Esophagus mucosa (tissue), 1 donor: ENCODE measurements around the gene STK32C. TPM values are rescaled to one million over a fixed set of nuclear protein-coding genes. Genes with fewer than 3 reads are reported as not detected.

Source experiments
- ATAC-seq: fragments of 200-7000 bp; cut with Tn5 transposase; one replicate; pipeline ENCODE4 v1.9.1; 2020
- total RNA-seq: library from RNA; stranded (reverse); gene quantifications from one replicate; pipeline ENCODE4 v1.2.4, GENCODE V29; 2023
- donor health status: DM: yes; HTN: yes; CAD: no.

The STK32C gene
- total RNA-seq, 1 donor from 2014 or later: 7.1 TPM

DNA sequence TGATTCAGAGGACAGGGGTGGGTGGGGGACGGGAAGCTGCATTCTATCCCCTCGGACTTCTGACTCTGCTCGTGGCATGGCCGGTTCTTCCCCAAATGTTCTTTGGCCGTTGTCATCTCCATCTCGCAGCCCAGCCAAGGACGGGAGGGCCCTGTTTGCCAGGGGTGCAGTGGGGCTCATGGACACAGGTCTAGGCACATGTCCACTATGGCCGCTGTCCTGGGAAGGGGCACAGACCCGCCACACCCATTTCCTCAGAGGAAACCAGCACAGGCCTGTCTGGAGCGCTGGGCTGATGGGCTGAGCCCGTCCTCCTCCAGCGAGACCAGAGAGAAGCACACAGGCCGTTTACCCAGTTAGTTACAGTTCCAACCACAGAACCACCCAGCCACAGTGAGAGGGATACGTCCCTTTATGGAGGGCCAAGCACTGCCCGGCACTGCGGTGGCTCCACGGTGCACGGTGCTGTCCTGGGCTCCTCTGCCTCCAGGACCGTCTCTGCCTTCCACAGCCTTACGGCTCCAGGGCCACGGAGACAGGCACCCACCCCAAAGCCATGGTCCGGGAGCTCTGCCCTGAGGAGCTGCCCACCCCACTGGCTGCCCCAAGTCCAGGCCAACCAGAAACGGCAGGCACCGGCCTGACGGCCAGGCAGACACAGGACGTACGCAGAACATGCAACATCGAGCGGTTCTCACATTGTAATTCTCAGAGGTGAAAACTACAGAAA lies 100.8 kb downstream of the STK32C start:
- no peak for ATAC-seq

- ATAC-seq: no peak
These were observed 101.4 kb downstream of the STK32C start for GRCh38 chr10:132206377-132206745.

- ATAC-seq: no peak
These were observed 101.9 kb downstream of the STK32C start for GRCh38 chr10:132205650-132206376.

DNA sequence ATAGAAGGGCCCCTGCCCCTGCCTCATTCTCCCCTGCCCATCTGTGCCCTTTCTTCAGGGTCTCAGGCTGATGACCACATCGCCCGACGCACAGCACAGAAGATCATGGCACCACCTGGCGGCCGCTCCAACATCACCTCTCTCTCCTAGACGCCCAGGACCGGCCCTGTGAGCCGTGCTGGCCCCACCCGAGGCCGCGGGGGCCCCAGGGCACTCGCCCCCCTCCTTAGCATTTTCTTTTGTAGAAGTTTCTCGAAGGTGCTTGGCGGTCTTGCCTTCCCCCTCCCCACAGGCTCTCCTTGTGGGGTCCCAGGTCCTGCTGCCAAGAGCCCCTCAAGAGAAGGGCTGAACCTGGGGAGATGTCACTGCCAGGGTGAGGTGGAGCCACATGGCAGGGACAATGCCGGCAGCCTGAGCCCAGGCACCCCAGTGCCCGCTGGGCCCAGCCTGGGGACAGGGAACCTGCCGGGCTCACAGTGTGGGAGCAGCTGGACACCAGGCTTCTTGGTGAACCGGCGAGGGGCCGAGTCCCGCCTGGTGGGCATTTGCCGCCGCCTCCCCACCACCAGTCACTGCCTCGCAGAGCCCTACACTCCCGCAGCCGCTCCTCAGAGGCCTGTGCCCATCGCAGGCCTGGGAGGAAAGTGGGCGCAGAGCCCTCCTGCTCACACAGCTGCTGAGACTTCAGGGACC lies 102.8 kb downstream of the STK32C start:
- no peak for ATAC-seq

- ATAC-seq: no peak
These were observed 103.5 kb downstream of the STK32C start for GRCh38 chr10:132204078-132204780.

GRCh38 chr10:132203256-132204077 lies 104.3 kb downstream of the STK32C start:
- ATAC-seq: no peak

DNA sequence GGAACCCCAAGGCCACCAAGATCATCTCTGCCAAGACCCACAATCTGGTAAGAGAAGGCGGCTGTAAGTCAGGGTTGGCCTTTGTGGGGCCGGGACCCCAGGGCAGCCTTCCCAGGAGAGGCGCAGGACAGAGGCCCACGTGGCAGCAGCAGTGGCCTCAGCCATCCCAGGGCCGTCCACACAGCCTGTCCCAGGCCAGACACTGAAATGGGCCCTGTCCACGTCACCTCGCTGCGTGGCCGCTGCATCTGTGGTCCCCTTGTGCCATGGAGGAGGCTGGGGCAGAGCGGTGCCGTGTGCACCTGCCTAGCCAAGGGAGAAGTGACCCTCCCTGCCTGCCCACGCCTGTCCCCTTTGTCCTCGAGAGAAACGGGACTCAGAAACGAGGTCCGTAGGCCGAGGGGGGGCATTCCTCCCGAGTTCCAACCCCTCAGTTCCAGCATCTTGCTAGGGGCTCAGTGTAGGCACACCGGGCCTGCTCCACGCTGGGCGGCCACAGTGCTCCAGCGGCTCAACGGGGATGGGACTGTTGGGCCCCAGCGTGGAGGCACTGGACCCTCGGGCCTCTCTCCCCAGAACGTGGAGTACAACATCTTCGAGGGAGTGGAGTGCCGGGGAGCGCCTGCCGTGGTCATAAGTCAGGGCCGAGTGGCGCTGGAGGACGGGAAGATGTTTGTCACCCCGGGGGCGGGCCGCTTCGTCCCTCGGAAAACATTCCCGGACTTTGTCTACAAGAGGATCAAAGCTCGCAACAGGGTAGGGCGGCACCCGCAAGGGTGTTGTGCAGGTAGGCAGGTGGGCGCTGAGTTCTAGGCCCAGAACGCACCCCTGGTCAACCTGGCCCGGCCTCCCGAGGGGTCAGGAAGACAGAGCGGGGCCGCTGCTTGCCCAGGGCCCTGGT lies 105.4 kb downstream of the STK32C start:
- ATAC-seq: no peak

GRCh38 chr10:132201111-132201969 lies 106.4 kb downstream of the STK32C start:
- ATAC-seq: no peak

DNA sequence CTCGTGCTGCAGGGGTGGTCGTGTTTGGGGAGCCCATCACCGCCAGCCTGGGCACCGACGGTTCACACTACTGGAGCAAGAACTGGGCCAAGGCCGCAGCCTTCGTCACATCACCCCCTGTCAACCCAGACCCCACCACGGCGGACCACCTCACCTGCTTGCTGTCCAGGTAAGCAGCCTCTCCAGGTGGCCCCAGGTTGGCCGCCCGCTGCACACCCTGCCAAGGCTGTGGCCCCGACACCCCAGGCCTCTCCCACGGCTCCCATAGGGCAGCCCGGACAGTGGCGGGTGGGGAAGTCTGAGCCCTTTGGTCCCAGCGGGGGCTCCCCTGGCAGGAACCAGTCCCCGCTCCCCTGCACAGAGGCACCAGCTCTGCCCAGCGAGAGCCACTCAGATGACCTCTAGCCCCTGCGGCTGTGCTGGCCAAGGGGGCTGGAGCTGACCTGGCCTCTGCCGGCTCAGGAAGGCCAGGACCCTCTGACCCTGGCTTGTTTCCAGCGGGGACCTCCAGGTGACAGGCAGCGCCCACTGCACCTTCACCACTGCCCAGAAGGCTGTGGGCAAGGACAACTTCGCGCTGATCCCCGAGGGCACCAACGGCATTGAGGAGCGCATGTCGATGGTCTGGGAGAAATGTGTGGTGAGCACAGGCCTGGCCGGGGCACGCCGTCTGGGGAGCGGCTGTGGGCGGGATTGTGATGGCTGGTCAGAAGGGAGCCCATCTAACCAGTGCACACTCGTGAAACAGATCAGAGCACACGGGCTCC lies 107.2 kb downstream of the STK32C start:
- no peak for ATAC-seq

- no peak for ATAC-seq
These were observed 107.9 kb downstream of the STK32C start for GRCh38 chr10:132199854-132200311.

DNA sequence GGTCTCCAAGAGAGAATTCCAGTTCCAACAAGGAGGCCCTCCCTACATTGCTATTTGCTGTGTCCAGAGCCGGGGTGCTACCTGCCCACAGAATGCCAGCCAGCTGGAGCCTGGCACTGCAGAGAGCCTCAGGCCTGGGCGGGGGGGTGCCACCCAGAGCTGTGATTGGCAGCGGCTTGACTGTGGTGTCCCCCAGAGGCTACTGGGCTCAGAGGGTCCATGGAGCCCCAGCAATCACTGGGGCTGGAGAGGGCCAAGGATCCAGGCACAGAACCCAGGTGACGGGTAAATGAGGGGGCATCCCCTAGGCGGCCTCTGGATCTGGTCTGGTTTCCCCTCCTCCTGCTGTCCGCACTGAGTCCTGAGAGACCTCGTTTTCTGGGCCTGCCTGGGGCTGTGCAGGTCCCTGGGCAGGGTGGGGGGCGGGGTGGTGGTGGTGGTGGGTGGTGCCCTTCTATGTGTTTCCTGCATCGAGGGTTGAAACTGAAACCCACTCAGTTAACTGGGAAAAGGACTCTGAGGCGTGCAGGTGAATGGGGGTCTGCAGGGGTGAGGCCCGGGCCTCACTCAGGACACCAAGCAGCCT lies 108.4 kb downstream of the STK32C start:
- ATAC-seq: no peak

DNA sequence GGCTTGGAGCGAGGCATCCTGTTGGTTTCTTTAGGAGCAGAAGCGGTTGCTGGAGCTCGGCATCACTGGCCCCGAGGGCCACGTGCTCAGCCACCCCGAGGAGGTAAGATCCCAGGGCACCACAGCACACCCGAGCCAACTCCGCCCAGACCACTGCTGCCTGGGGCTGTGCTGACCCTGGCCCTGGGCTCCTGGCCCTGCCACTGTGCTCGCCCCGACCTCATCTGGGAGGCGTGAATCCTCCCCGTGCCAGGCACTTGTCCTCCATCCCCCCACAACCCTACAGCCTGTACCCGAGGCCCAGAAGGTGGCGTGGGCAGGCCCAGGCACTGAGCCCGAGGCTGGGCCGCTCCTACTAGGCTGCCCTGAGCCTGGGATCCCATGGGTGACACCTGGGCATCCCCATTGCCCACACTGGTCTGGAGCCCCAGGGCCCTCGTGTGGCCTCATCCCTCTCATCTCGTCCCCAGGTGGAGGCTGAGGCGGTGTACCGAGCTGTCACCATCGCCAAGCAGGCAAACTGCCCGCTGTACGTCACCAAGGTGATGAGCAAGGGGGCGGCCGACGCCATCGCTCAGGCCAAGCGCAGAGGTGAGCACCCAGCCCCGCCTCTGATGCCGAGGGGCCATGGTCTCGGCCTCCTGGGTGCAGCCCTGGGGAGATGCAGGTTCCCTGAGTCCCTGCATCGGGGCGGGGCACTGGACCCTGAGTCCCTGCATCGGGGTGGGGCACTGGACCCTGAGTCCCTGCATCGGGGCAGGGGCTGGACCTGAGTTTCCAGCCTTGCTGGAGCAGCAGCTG lies 109.2 kb downstream of the STK32C start:
- no peak for ATAC-seq

DNA sequence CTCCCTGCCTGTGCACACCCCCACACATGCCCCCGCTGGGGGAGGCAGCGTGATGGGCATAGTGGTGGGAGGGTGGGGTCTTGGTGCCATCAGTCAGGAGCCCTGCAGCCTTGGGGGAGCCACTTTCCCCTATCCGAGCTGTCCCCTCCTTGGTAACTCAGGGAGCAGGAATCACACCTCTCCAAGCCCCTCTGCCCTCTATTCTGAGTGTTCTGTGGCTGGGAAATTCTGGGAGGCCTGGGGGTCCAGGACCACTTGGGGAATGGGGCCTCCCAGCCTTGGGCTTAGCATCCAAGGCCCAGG lies 109.7 kb downstream of the STK32C start:
- ATAC-seq: no peak

DNA sequence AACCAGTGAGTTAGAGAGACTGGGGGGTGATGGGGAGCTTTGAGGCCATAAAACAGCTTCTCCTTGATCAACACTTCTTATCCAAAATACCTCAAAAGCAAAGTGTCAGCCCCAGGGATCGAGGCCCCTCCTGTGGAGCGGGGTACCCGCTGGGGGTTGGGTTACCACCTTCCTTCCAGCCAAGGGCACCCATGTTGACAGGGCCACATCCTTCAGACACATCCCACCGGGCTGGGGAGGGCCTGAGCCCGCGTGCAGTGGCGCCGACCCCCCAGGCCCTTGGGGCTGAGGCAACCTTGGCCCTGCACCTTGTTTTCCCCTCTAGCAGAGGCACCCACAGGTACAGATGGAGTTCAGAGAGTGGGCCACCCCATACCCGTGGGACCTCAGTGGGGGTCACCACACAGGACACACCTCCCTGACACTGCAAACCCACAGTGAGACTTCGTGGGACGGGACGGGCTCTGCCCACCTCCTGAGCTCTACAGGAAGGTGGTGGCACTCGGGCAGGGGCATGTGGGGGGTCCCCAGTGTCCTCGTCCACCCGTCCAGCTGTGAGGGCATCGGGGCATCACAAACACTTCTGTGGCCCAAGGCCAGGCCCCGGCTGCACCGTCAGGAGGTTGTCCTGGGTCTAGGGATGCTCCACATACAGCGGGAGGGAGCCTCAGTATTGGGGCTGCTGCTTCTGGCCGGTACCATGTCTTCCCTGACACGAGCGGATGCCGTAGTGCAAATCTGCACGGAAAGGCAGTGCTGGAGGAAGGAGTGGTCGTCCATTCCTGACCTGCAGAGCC lies 110.3 kb downstream of the STK32C start:
- no peak for ATAC-seq

DNA sequence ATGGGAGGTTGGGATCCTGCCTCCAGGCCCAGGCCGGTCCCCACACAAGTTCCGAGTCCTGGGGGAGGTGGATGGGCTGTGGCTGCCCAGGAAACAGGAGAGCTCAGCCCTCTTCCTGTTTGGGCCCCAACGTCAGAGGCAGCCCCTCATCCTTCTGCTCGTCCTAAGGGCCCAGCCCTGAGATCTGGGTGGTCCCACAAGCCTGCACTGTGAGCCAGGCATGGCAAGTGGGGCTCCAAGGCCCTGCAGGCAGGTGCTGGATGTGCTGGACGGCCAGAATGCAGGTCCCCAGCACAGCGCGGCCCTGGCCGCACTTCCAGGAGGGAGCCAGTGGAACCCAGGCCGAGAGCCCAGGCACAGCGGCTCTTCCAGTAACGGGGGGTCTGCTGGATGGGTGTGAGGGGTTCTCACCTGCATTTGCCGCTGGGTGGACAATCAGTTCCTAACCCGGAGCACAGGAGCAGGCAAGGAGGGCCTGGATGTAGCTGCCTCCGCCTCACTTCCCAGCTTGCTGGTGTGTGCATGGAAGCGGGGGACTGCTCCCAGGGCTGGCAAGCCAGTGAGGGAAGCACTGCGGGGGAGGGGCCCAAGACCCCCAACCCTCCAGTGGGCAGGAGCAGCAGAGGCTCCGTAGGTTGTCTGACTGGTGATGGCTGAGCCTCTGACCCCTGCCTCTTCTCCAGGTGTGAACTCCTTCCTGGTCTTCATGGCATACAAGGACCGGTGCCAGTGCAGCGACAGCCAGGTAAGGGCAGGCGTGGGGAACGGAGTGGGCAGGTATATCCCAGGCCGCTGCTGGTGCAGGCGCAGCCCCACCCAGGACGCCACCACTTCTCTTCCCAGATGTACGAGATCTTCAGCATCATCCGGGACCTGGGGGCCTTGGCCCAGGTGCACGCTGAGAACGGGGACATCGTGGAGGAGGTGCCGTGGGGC lies 111.3 kb downstream of the STK32C start:
- no peak for ATAC-seq
